ENCODE data around the gene DCAF17.

Gene DCAF17, protein sequence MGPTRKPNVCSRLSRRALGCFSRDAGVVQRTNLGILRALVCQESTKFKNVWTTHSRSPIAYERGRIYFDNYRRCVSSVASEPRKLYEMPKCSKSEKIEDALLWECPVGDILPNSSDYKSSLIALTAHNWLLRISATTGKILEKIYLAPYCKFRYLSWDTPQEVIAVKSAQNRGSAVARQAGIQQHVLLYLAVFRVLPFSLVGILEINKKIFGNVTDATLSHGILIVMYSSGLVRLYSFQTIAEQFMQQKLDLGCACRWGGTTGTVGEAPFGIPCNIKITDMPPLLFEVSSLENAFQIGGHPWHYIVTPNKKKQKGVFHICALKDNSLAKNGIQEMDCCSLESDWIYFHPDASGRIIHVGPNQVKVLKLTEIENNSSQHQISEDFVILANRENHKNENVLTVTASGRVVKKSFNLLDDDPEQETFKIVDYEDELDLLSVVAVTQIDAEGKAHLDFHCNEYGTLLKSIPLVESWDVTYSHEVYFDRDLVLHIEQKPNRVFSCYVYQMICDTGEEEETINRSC

DNA sequence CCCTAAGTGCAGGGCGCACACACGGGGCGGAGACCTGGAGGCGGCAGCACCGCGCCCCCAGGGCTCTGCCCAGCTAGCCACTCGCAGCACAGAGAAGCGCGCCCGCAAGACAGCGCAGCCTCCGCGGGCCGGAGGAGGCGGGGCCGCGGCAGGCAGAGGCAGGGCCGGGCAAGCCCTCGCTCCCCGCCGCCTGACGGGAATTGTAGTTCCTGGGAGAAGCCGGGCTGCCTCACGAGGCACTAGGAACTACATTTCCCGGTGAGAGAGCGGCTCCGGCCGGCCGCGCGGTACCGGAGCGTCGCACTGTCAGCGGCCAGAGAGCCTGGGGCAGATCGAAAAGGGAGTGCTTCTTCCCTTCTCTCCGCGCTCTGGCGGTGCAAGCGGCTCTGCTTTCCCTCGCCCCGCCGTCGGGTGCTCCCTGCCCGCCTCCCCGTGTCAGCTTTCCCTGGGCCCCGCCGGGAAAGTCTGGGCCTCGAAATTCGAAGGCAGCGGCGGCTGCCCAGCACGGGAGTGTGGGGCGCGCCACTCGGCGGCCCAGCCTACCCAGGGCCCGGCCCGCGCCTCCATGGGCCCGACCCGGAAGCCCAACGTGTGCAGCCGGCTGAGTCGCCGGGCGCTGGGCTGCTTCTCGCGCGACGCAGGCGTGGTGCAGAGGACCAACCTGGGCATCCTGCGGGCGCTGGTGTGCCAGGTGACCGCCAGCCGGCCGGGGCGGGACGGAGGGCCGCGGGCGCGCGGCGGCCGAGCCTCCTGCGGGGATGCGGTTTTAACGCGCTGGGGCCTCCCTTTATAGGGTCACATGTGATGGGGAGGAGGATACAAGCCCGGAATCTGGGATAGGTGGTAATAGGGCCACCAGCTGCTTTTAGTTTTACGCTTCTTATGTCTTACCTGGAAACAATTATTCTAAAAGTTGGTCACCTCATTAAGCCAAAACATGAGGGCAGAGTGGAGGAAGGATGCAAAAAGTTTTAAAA, at the start of gene DCAF17:
Gene DCAF17, plus strand, starts transcription at position 214 of the 977 bp plus-strand sequence. Its CDS starts 352 bp downstream, at position 566.
- peak; percentile 84 for DNase-seq (ENCODE audit: low read depth, low spot score)

GRCh38 chr2:171386627-171387026, 47.4 kb upstream of the DCAF17 start:
- DNase-seq (ENCODE audit: low read depth, low spot score) = no peak

DNA sequence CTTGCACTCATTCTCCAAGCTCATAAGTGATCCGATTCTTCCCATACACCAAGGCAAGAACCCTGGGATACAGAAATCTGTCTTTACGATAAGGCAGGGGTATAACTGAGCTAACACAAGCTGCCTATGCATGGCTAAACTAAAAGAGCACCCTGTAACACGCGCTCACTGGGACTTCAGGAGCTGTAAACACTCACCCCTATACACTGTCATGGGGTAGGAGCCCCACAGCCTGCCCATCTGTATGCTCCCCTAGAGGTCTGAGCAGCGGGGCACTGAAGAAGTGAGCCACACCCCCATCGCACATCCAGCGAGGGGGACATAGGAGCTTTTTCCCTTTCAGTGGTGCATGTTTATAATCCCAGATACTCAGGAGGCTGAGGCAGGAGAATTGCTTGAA, 47.0 kb upstream of the DCAF17 start:
- no peak for DNase-seq (ENCODE audit: low read depth, low spot score)

GRCh38 chr2:171389325-171389724, 44.7 kb upstream of the DCAF17 start:
- no peak for DNase-seq (ENCODE audit: low read depth, low spot score)

- no peak for DNase-seq (ENCODE audit: low read depth, low spot score)
Measured at GRCh38 chr2:171389780-171390179, 44.2 kb upstream of the DCAF17 start.

- no peak for DNase-seq (ENCODE audit: low read depth, low spot score)
Measured at GRCh38 chr2:171390941-171391516, 43.0 kb upstream of the DCAF17 start.

- no peak for DNase-seq (ENCODE audit: low read depth, low spot score)
Measured at GRCh38 chr2:171391532-171391931, 42.5 kb upstream of the DCAF17 start.

- no peak for DNase-seq (ENCODE audit: low read depth, low spot score)
Measured at GRCh38 chr2:171393487-171393886, 40.5 kb upstream of the DCAF17 start.

- no peak for DNase-seq (ENCODE audit: low read depth, low spot score)
Measured at GRCh38 chr2:171394164-171394740, 39.8 kb upstream of the DCAF17 start.

DNA sequence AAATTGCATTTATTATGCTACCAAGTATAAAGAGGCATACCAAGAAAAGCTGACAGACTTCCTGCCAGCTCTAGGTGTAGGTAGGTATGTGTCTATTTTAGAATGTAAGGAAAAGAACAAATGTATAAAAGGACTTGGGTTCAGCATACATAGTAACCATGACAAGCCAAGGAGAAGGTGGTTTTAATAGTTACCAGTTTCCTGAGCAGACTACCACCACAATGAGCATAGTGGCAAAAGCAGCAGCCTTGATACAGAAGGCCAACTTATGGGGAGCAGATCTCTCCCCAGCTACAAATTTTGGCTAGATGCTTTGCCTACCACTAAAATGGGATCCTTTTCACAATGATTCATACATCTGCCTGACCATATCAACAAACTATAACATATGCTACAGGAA, 34.7 kb upstream of the DCAF17 start:
- no peak for DNase-seq (ENCODE audit: low read depth, low spot score)

DNA sequence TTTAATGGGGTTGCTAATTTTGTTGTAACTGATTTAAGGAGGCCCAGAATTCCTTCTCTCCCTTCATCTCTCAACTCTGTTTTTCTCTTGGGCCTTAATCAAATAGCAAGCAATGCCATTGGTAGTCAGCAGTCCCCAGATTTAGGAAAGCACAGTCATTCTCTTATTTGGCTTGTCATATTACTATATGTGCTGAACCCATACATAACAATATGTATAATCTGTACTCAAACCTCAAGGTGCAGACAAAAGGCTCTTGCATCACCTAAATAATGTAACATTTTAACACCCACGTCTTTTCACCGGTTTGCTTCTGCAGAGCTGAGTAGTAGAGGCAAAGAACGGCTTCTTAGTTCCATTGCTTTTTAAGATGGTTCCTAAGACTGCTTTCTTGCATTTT, 33.6 kb upstream of the DCAF17 start:
- no peak for DNase-seq (ENCODE audit: low read depth, low spot score)

DNA sequence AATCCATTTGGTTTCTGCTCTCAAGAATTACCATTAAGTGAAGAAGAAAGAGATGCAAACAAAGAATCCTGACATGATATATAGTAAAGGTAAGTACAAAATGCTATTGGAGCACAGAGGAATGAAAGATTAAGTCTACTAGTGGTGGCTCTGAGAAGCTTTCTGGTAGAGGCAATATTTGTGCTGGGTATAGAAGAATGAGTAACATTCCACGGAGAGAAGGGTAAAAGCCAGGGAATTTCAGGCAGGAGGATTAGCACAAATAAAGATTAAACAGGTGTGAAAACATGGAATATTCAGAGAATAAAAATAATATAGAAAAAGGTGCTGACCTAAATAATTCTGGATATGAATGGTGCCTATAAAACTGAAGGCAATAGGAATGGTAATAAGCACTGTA, 32.1 kb upstream of the DCAF17 start:
- DNase-seq (ENCODE audit: low read depth, low spot score) = no peak

- DNase-seq (ENCODE audit: low read depth, low spot score) = peak; percentile 33
Measured at GRCh38 chr2:171402906-171403580, 31.0 kb upstream of the DCAF17 start.

DNA sequence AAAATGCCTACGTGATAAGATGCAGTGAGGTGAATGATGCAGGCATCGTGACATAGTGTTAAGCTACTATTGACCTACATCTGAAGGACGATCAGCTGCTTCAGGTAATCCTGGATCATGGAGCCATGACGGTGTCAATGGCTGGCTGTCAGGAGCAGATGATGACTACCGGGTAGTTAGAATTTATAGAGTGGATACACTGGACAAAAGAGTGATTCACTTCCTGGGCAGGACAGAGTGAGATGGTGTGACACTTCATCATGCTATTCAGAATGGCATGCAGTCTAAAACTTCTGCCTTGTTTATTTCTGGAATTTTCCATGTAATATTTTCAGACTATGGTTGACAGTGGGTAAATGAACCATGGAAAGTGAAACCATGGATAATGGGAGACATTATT, 29.8 kb upstream of the DCAF17 start:
- DNase-seq (ENCODE audit: low read depth, low spot score) = no peak

DNA sequence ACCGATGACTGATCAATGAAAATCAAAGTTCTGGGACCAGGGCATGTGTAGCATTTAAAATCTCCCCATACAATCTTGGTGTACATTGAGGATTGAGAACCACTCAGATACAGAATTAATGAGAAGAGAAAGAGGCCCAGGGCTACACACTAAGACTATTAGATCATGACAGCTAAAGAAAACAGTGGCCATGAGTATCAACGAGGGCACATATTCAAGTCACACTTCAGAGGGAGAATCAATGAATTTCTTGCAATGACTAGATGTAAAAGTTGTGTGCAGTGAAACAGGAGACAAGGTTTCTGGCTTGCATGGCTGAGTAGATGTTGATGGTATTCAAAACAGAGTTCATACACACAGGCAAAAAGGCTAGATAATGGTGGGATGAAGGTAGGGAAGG, 29.3 kb upstream of the DCAF17 start:
- no peak for DNase-seq (ENCODE audit: low read depth, low spot score)

DNA sequence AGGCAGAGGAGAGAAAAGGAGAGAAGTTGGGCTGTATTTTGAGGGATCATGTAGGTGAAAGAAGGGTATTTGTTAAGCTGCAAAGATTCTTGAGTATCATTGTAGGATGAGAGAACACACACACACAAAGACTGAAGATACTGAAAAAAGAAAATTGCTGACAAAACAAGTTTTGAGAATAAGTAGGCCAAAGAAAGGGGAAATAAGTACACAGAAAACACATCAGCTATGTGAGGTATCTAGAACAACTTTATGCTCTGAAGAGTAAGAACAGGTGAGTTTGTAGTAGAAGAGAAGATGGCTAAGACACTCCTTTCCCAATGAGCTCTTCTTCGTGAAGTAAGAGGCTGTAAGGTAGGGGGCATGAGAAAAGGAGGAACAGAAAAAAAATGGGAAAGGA, 28.5 kb upstream of the DCAF17 start:
- DNase-seq (ENCODE audit: low read depth, low spot score) = no peak

GRCh38 chr2:171406044-171406443, 28.0 kb upstream of the DCAF17 start:
- DNase-seq (ENCODE audit: low read depth, low spot score) = no peak

- DNase-seq (ENCODE audit: low read depth, low spot score) = no peak
Measured at GRCh38 chr2:171407030-171407675, 26.9 kb upstream of the DCAF17 start.

GRCh38 chr2:171407676-171408044, 26.4 kb upstream of the DCAF17 start:
- no peak for DNase-seq (ENCODE audit: low read depth, low spot score)

DNA sequence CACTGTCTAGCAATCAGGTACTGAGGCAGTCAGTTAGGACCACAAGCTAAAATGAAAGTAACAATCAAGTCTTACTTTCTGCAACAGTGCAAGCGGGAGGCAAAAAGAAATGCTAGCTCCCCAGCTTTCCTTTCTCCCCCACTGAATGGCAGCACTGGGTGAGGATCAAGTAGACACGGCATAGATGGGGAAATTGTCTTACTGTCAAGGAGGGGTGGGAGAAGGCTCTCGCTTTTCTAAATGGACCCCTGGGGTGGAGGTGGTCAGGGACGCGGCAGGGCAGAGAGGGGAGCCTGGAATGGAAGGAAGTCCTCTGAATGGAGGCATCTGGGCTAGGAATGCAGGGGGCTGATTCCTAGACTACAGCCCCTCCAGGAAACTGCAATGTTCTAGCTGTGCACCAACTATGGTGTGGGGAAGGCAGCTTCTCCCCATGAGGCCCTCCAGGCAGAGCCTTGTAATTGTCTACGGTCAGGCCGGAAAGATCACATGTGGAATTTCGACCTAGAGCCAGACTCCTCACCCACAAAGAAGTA, 24.5 kb upstream of the DCAF17 start:
- no peak for DNase-seq (ENCODE audit: low read depth, low spot score)

Measured in smooth muscle cell of the brain vasculature (primary cell).